Lung (tissue), 12 donors: ENCODE results near the gene PRSS48. TPM values are rescaled to one million over a fixed set of nuclear protein-coding genes. Genes with fewer than 3 reads are reported as not detected.

Experiments
- ATAC-seq: fragments of 200-7000 bp; cut with Tn5 transposase; one replicate; pipeline ENCODE4 v1.9.1; 2020; ENCODE audit warnings: moderate number of reproducible peaks; ENCODE audit not compliant: insufficient read depth, low FRiP score
- DNase-seq, 3 donors: peaks; one replicate each; pipeline ENCODE4 v3.0.0-alpha.2; 2013 to 2017
- H3K27ac ChIP-seq, 2 donors: one replicate each; pipeline ENCODE4 v1.5.1; 2013; ENCODE audit warnings: mild to moderate bottlenecking in 2 of 2, moderate library complexity in 2 of 2, control low read depth in 1 of 2, inconsistent platforms in 1 of 2, low read depth in 1 of 2, low read length in 1 of 2
- H3K27me3 ChIP-seq, 3 donors: one replicate each; pipeline ENCODE4 v1.5.1; 2013; ENCODE audit warnings: low read length in 2 of 3; ENCODE audit not compliant: control insufficient read depth in 3 of 3, insufficient read depth in 3 of 3
- H3K36me3 ChIP-seq, 4 donors: one replicate each; pipeline ENCODE4 v1.5.1; 2013; ENCODE audit warnings: low read length in 4 of 4, mild to moderate bottlenecking in 1 of 4, moderate library complexity in 1 of 4; ENCODE audit not compliant: control insufficient read depth in 4 of 4, insufficient read depth in 4 of 4
- H3K4me1 ChIP-seq, 5 donors: one replicate each; pipeline ENCODE4 v1.5.1; 2013; ENCODE audit warnings: low read length in 5 of 5, mild to moderate bottlenecking in 2 of 5, moderate library complexity in 1 of 5; ENCODE audit not compliant: control insufficient read depth in 5 of 5, insufficient read depth in 5 of 5
- H3K4me3 ChIP-seq: one replicate; pipeline ENCODE4 v1.5.1; 2013; ENCODE audit warnings: mild to moderate bottlenecking, control low read depth, moderate library complexity
- H3K9ac ChIP-seq, 2 donors: one replicate each; pipeline ENCODE4 v1.5.1; 2013; ENCODE audit warnings: low read length in 2 of 2, control low read depth in 1 of 2; ENCODE audit not compliant: insufficient read depth in 1 of 2
- H3K9me3 ChIP-seq, 4 donors: one replicate each; pipeline ENCODE4 v1.5.1; 2013; ENCODE audit warnings: low read length in 3 of 4, mild to moderate bottlenecking in 1 of 4, moderate library complexity in 1 of 4; ENCODE audit not compliant: control insufficient read depth in 4 of 4, insufficient read depth in 3 of 4
- WGBS, 2 donors: extraction: QIAGEN DNeasy Blood & Tissue Kit; methylation state at CpG; one replicate each; pipeline ENCODE4 v1.1.7; 2013; 5-methylcytosine and 5-hydroxymethylcytosine counted together
- polyA plus RNA-seq, 2 donors: library from polyadenylated mRNA; stranded (reverse); fragments of 200-250 nt; gene quantifications; one replicate each; pipeline ENCODE4 v1.2.1, GENCODE V29; 2013
- total RNA-seq, 2 donors: library from RNA; depleted of rRNA in 1 of 2; stranded (reverse); fragments of >200 nt in 1 of 2; gene quantifications; one replicate each; pipeline ENCODE4 v1.2.1, GENCODE V29; 2014 to 2021
- TF ChIP-seq, protein P1 (sequence below): IDR thresholded peaks from 2 replicates; pipeline ENCODE4 v1.5.1; 2012; ENCODE audit warnings: mild to moderate bottlenecking; ENCODE audit errors: control extremely low read depth, extremely low read depth
- donor health status: control.
- donor health status: control.
- donor health status: Bipolar disorder and iron deficiency.
- donor health status: healthy.
- donor health status: DM: yes; HTN: yes; CAD: no.

The PRSS48 gene
- total and polyA plus RNA-seq, 4 donors, result not detected

DNA sequence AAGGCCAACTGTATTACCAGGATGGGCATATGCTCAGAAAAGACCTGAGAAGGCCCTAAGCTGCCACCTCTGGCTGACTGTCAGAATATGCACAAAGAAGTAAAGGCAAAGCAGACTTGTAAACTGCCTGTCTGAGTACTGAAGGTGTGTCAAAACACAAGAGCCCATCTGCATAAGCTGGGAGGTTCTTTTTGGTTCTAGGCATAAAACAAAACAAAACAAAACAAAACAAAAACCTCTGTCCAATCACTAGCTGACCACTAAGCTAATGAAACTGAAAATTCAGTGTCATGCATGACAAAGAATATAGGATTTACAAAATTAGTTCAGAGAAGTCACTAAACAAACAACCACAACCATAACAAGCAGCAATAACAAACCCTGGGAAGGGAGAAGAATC is 27.8 kb downstream of the PRSS48 start:
- no peak overlapping the region for H3K4me3 ChIP-seq
- ATAC-seq (no peak), DNase-seq (no peak)
- no peaks in the 10 kb centered on the region for H3K27me3 ChIP-seq
- H3K9ac ChIP-seq, result no peak overlapping the region
- H3K9me3 ChIP-seq, result no peaks in the 10 kb centered on the region
- peaks cover 0 to 2% (median under 1%) of the 10 kb centered on the region in 4 donors for H3K36me3 ChIP-seq
- TF ChIP-seq, protein P1, sequence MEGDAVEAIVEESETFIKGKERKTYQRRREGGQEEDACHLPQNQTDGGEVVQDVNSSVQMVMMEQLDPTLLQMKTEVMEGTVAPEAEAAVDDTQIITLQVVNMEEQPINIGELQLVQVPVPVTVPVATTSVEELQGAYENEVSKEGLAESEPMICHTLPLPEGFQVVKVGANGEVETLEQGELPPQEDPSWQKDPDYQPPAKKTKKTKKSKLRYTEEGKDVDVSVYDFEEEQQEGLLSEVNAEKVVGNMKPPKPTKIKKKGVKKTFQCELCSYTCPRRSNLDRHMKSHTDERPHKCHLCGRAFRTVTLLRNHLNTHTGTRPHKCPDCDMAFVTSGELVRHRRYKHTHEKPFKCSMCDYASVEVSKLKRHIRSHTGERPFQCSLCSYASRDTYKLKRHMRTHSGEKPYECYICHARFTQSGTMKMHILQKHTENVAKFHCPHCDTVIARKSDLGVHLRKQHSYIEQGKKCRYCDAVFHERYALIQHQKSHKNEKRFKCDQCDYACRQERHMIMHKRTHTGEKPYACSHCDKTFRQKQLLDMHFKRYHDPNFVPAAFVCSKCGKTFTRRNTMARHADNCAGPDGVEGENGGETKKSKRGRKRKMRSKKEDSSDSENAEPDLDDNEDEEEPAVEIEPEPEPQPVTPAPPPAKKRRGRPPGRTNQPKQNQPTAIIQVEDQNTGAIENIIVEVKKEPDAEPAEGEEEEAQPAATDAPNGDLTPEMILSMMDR, result no peak
- H3K27ac ChIP-seq, result no peak overlapping the region
- peaks cover 0 to 15% (median 0%) of the 10 kb centered on the region in 5 donors for H3K4me1 ChIP-seq

DNA sequence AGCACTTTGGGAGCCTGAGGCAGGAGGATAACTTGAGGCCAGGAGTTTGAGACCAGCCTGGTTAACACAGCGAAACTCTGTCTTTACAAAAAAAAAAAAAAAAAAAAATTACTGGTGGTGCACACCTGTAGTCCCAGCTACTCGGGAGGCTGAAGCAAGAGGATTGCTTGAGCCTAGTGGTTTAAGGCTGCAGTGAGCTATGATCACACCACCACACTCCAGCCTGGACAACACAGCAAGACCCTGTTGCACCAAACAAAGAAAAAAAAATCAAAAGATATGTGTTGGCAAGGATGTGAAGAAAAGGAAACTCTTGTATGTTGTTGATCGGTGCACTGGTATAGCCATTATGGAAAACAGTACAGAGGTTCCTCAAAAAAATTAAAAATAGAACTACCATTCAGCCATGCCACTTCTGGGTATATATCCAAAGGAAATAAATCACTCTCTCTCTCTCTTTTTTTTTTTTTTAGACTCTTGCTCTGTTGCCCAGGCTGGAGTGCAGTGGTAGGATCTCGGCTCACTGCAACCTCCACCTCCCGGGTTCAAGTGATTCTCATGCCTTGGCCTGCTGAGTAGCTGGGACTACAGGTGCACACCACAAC is 33.3 kb downstream of the PRSS48 start:
- Histone ChIP-seq H3K4me1 (peaks cover 0 to 22% (median 0%) of the 10 kb centered on the region in 5 donors), H3K9ac (no peak overlapping the region), H3K9me3 (no peaks in the 10 kb centered on the region), H3K4me3 (no peak overlapping the region), H3K27ac (no peak overlapping the region), H3K36me3 (peaks cover 0 to 2% (median under 1%) of the 10 kb centered on the region in 4 donors), H3K27me3 (no peaks in the 10 kb centered on the region)
- no peak for ATAC-seq
- TF ChIP-seq, protein P1, result no peak
- 90% methylated on average over 5 of the region's 5 CpGs for WGBS, 2 donors
- no peak for DNase-seq

- TF ChIP-seq, protein P1, result no peak
- ATAC-seq, result no peak
- no peak for DNase-seq
- peak overlapping the region in 1 of 2 donors; percentile 97 for H3K27ac ChIP-seq
- WGBS, 2 donors, result 90 to 95% methylated on average over 6 of the region's 6 CpGs
- no peak overlapping the region for H3K4me3 ChIP-seq
- H3K9ac ChIP-seq, result no peak overlapping the region
- peaks cover 0 to 36% (median 0%) of the 10 kb centered on the region in 5 donors for H3K4me1 ChIP-seq
- H3K27me3 ChIP-seq, result no peaks in the 10 kb centered on the region
- peaks cover 0 to 2% (median 0%) of the 10 kb centered on the region in 4 donors for H3K36me3 ChIP-seq
- no peaks in the 10 kb centered on the region for H3K9me3 ChIP-seq
These were observed 36.5 kb downstream of the PRSS48 start for GRCh38 chr4:151313306-151314009.
